ENCODE results near the gene TRAF5. TPM values are rescaled to one million over a fixed set of nuclear protein-coding genes. Genes with fewer than 3 reads are reported as not detected.
A peak's percentile ranks its signal among the peaks of the same experiment; 100 is the strongest.

TRAF5 gene
- total and polyA plus RNA-seq, 2 of the 4 experiments (the other 2 are of a cell fraction), result 10.0 to 14.7 TPM

- in situ Hi-C loops (cut with MboI; ENCODE audit: low sequenced_read_pairs) (no loop called here), dilution Hi-C loops (cut with HindIII; ENCODE audit: low sequenced_read_pairs, unreplicated experiment) (no loop called here), intact Hi-C loops (cut with micrococcal nuclease) (no loop called here)
- no peak for DNase-seq
- H4K20me1 ChIP-seq (ENCODE audit: insufficient read depth, low read length), result peaks cover 5% of the 10 kb centered on the region; the same call in 1 of the 2 replicates
- no peak overlapping the region for H2AFZ ChIP-seq (replicated peaks; ENCODE audit: low read length, poor library complexity)
- H3K56ac ChIP-seq (ENCODE audit: extremely low read depth, insufficient read depth, low read length), result no peak overlapping the region
- H2BK120ac ChIP-seq (ENCODE audit: low read depth, low read length), result no peak overlapping the region
- ATAC-seq (ENCODE audit: low read depth), result no peak
- H2BK15ac ChIP-seq (ENCODE audit: low read depth, low read length), result no peak overlapping the region
- no peak overlapping the region for H3K4me3 ChIP-seq (ENCODE audit: insufficient read depth, low read depth, low read length)
- H3K23ac ChIP-seq (ENCODE audit: low read depth, low read length), result no peak overlapping the region
- no peak overlapping the region for H3K9ac ChIP-seq (ENCODE audit: low read depth, low read length)
- H3K4me1 ChIP-seq (ENCODE audit: control insufficient read depth, insufficient read depth, low read length), result peaks cover 6% of the 10 kb centered on the region
- no peaks in the 10 kb centered on the region for H3K9me3 ChIP-seq (ENCODE audit: control insufficient read depth, insufficient read depth, low read length)
- no peak overlapping the region for H3K14ac ChIP-seq (replicated peaks; ENCODE audit: low read depth, low read length)
- no peak overlapping the region for H3K27ac ChIP-seq (ENCODE audit: insufficient read depth, low read length)
- no peak overlapping the region for H4K91ac ChIP-seq (ENCODE audit: insufficient read depth, low read depth, low read length)
- POLR2A ChIA-PET (ENCODE audit: unreplicated experiment), result no interaction called here
- H3K18ac ChIP-seq (ENCODE audit: low read depth, low read length), result no peak overlapping the region
- no peak overlapping the region for H4K8ac ChIP-seq (ENCODE audit: low read depth in 2 of 2, low read length in 2 of 2)
- H3K79me1 ChIP-seq (ENCODE audit: low read depth in 1 of 2, low read length in 2 of 2), result peaks cover 37 to 44% of the 10 kb centered on the region in 2 experiments
- H2BK20ac ChIP-seq (ENCODE audit: low read depth, low read length), result no peak overlapping the region
- TF ChIP-seq USF2 (IDR thresholded peaks at IDR 0.05; ENCODE audit: low read depth, low read length), result no peak
- peak; percentile 69 for TF ChIP-seq MAFK (IDR thresholded peaks at IDR 0.05; ENCODE audit: low read depth, low read length)
- no peak for TF ChIP-seq RCOR1 (IDR thresholded peaks at IDR 0.05; ENCODE audit: insufficient replicate concordance, low read length)
- no peak for TF ChIP-seq MXI1 (IDR thresholded peaks at IDR 0.05; ENCODE audit: borderline replicate concordance, low read depth, low read length)
- no peak for TF ChIP-seq RAD21 (IDR thresholded peaks at IDR 0.05; ENCODE audit: low read length)
- no peak for TF ChIP-seq FOS (IDR thresholded peaks at IDR 0.05; ENCODE audit: low read depth, low read length)
- TF ChIP-seq BHLHE40 (IDR thresholded peaks at IDR 0.05; ENCODE audit: low read depth, low read length), result no peak
- no peak for TF ChIP-seq CHD1 (IDR thresholded peaks at IDR 0.05; ENCODE audit: low read depth, low read length)
- CTCF ChIA-PET, result no interaction called here
- 0 out of 2 replicates have a peak, but pooled peaks cover 11% of the 10 kb centered on the region for H3K9me1 ChIP-seq (ENCODE audit: insufficient read depth, low read length)
- H2AK5ac ChIP-seq (ENCODE audit: low read depth, low read length), result no peak overlapping the region
- H2AK9ac ChIP-seq (replicated peaks; ENCODE audit: low read depth, low read length, poor library complexity), result no peak overlapping the region
- H2BK5ac ChIP-seq (ENCODE audit: low read depth, low read length, poor library complexity, severe bottlenecking), result no peak overlapping the region
- H3K4ac ChIP-seq (ENCODE audit: low read depth, low read length), result no peak overlapping the region
- H4K5ac ChIP-seq (ENCODE audit: low read depth, low read length), result no peak overlapping the region
- no peak overlapping the region for H3K4me2 ChIP-seq (ENCODE audit: low read depth, low read length)
- BruUV-seq (replicated peaks), result no TSS peak
- WGBS, 2 experiments (ENCODE audit: extremely low coverage in 2 of 2, insufficient read length in 1 of 2), result no CpG with 5 or more reads among the region's 2 CpGs
- H3K36me3 ChIP-seq (ENCODE audit: control insufficient read depth, insufficient read depth, low read length), result peaks cover 19% of the 10 kb centered on the region
- no peaks in the 10 kb centered on the region for H3K27me3 ChIP-seq (ENCODE audit: control insufficient read depth, insufficient read depth, low read length)
Measured at GRCh38 chr1:211352465-211352864, 25.8 kb downstream of the TRAF5 start.
